CD4-positive, alpha-beta T cell (primary cell): Measurements from ENCODE around the gene WIZ. TPM values are rescaled to one million over a fixed set of nuclear protein-coding genes. Genes with fewer than 3 reads are reported as not detected.

Source experiments
- ATAC-seq: fragments of 200-7000 bp; cut with Tn5 transposase; one replicate; pipeline ENCODE4 v1.10.0; 2022; ENCODE audit warnings: mild to moderate bottlenecking; ENCODE audit not compliant: poor library complexity
- CTCF ChIA-PET: fragments of 350-600 bp; sonication (Branson Sonifier 250); formaldehyde crosslinking; loops from one replicate; lab custom pipeline; 2021; ENCODE audit warnings: antibody characterized with exemption, inconsistent platforms; lab: Charles Lee
- POLR2A ChIA-PET: fragments of 350-600 bp; sonication (Branson Sonifier 250); formaldehyde crosslinking; loops from one replicate; lab custom pipeline; 2021; ENCODE audit warnings: antibody characterized with exemption, inconsistent platforms; lab: Charles Lee
- DNase-seq, 14 experiments: peaks; one replicate each; pipeline ENCODE4 v3.0.0-alpha.2; 2013 to 2020; ENCODE audit warnings: mixed read lengths in 2 of 14
- H3K27ac ChIP-seq, 2 donors: one replicate each; pipeline versions ENCODE4 v1.5.1 to v1.7.0; 2013; ENCODE audit warnings: low read length in 2 of 2, low read depth in 1 of 2, mild to moderate bottlenecking in 1 of 2
- H3K27me3 ChIP-seq, 2 experiments: 1 replicate in 1 of 2; 2 replicates in 1 of 2; pipeline versions ENCODE4 v1.6.1 to v1.7.0; 2013; ENCODE audit warnings: low read length in 2 of 2, control low read depth in 1 of 2, mild to moderate bottlenecking in 1 of 2, moderate library complexity in 1 of 2; ENCODE audit not compliant: insufficient read depth in 2 of 2, control insufficient read depth in 1 of 2
- H3K36me3 ChIP-seq: one replicate; pipeline ENCODE4 v1.6.1; 2013; ENCODE audit warnings: low read length, control low read depth; ENCODE audit not compliant: insufficient read depth
- H3K4me1 ChIP-seq: one replicate; pipeline ENCODE4 v1.6.1; 2013; ENCODE audit warnings: low read length, control low read depth; ENCODE audit not compliant: insufficient read depth
- H3K4me3 ChIP-seq: one replicate; pipeline ENCODE4 v1.5.1; 2013; ENCODE audit warnings: mild to moderate bottlenecking, low read length, moderate library complexity
- H3K9me3 ChIP-seq, 2 experiments: 1 replicate in 1 of 2; 2 replicates in 1 of 2; pipeline versions ENCODE4 v1.6.1 to v1.7.0; 2013; ENCODE audit warnings: low read length in 2 of 2, mild to moderate bottlenecking in 2 of 2, control low read depth in 1 of 2, moderate library complexity in 1 of 2; ENCODE audit not compliant: control insufficient read depth in 1 of 2, insufficient read depth in 1 of 2
- H3K27ac Mint-ChIP-seq: one replicate; pipeline ENCODE4 v1.8.0; 2020; ENCODE audit warnings: mixed read lengths
- H3K27me3 Mint-ChIP-seq: one replicate; pipeline ENCODE4 v1.8.0; 2021; ENCODE audit warnings: mixed read lengths
- H3K36me3 Mint-ChIP-seq: one replicate; pipeline ENCODE4 v1.8.0; 2021; ENCODE audit warnings: low read depth, mixed read lengths
- H3K4me1 Mint-ChIP-seq: one replicate; pipeline ENCODE4 v1.8.0; 2021; ENCODE audit warnings: low read depth, mixed read lengths
- H3K4me3 Mint-ChIP-seq: one replicate; pipeline ENCODE4 v1.8.0; 2020; ENCODE audit warnings: mild to moderate bottlenecking, mixed read lengths
- H3K9me3 Mint-ChIP-seq: one replicate; pipeline ENCODE4 v1.8.0; 2020; ENCODE audit warnings: mixed read lengths
- CTCF ChIP-seq: fragments of 200-600 bp; IDR thresholded peaks from one replicate; pipeline ENCODE4 v1.8.0; 2022; ENCODE audit warnings: antibody characterized with exemption, mild to moderate bottlenecking
- intact Hi-C, 2 experiments: fragments of 100-400 bp; cut with DNase I in 1 of 2; cut with micrococcal nuclease in 1 of 2; formaldehyde crosslinking; loops; one replicate each; pipeline versions ENCODE4 v1.15.1 to v1.9.0; 2023 to 2025; cut with DNase I, micrococcal nuclease
- total RNA-seq, 174 experiments: library from RNA in 2 of 174; stranded (reverse) in 2 of 174; gene quantifications; one replicate each; pipeline ENCODE4 v1.2.3 and lab custom pipeline; 2021 to 2026

WIZ gene
- total RNA-seq, 2 experiments from 2014 or later, result 12.9 to 14.3 TPM

GRCh38 chr19:15443325-15443724 is 6.4 kb downstream of the WIZ start:
- no peak overlapping the region for H3K27ac Mint-ChIP-seq
- POLR2A ChIA-PET, result no interaction called here

GRCh38 chr19:15442142-15442920 is 7.4 kb downstream of the WIZ start:
- no peak overlapping the region for H3K27ac ChIP-seq
- CTCF ChIA-PET, result no interaction called here
- H3K4me3 ChIP-seq, result no peak overlapping the region
- ATAC-seq, result no peak
- intact Hi-C loops, result loop anchor here in 1 of 2 experiments (10.0 kb wide), 1 partner anchor 742 kb away; the partner anchor contains the start of gene FAM32A
- POLR2A ChIA-PET, result interaction anchor here (1.5 kb wide), 1 partner anchor 23 kb away, joined by 3 read pairs; the partner anchor contains the start of gene AKAP8L
- Mint-ChIP-seq H3K4me1 (no peaks in the 10 kb centered on the region), H3K27me3 (no peaks in the 10 kb centered on the region), H3K9me3 (no peaks in the 10 kb centered on the region), H3K27ac (no peak overlapping the region), H3K36me3 (peaks cover 3% of the 10 kb centered on the region), H3K4me3 (no peak overlapping the region)
- H3K27me3 ChIP-seq, result no peaks in the 10 kb centered on the region
- no peak for DNase-seq
- H3K36me3 ChIP-seq, result no peaks in the 10 kb centered on the region
- TF ChIP-seq CTCF, result no peak
- H3K4me1 ChIP-seq, result no peaks in the 10 kb centered on the region
- no peaks in the 10 kb centered on the region for H3K9me3 ChIP-seq

More at GRCh38 chr19:15443325-15443724, 6.4 kb downstream of the WIZ start:
- DNase-seq, result no peak
- CTCF ChIA-PET, result no interaction called here
- no peaks in the 10 kb centered on the region for H3K36me3 ChIP-seq
- no peaks in the 10 kb centered on the region for H3K4me1 ChIP-seq
- intact Hi-C loops, result loop anchor here in 1 of 2 experiments (10.0 kb wide), 1 partner anchor 741 kb away; the partner anchor contains the start of gene FAM32A
- no peak overlapping the region for H3K4me3 Mint-ChIP-seq
- peaks cover 5% of the 10 kb centered on the region for H3K36me3 Mint-ChIP-seq
- H3K9me3 Mint-ChIP-seq, result no peaks in the 10 kb centered on the region
- no peak overlapping the region for H3K4me3 ChIP-seq
- H3K9me3 ChIP-seq, result no peaks in the 10 kb centered on the region
- H3K27ac ChIP-seq, result no peak overlapping the region
- H3K4me1 Mint-ChIP-seq, result peaks cover under 1% of the 10 kb centered on the region
- H3K27me3 Mint-ChIP-seq, result no peaks in the 10 kb centered on the region
- ATAC-seq, result no peak
- TF ChIP-seq CTCF, result no peak
- H3K27me3 ChIP-seq, result no peaks in the 10 kb centered on the region

- no peak overlapping the region for H3K27ac Mint-ChIP-seq
- H3K9me3 ChIP-seq, result no peaks in the 10 kb centered on the region
- H3K36me3 ChIP-seq, result no peaks in the 10 kb centered on the region
- TF ChIP-seq CTCF, result no peak
- H3K4me3 Mint-ChIP-seq, result no peak overlapping the region
- no peaks in the 10 kb centered on the region for H3K27me3 Mint-ChIP-seq
- ATAC-seq, result no peak
- H3K4me1 ChIP-seq, result no peaks in the 10 kb centered on the region
- H3K4me1 Mint-ChIP-seq, result no peaks in the 10 kb centered on the region
- POLR2A ChIA-PET, result interaction anchor here (1.5 kb wide), 1 partner anchor 22 kb away, joined by 3 read pairs; the partner anchor contains the start of gene AKAP8L
- H3K27ac ChIP-seq, result no peak overlapping the region
- no peaks in the 10 kb centered on the region for H3K9me3 Mint-ChIP-seq
- H3K4me3 ChIP-seq, result no peak overlapping the region
- CTCF ChIA-PET, result no interaction called here
- intact Hi-C loops, result loop anchor here in 1 of 2 experiments (10.0 kb wide), 1 partner anchor 743 kb away; the partner anchor contains the start of gene FAM32A
- no peaks in the 10 kb centered on the region for H3K36me3 Mint-ChIP-seq
- no peaks in the 10 kb centered on the region for H3K27me3 ChIP-seq
- DNase-seq, result no peak
These were observed 8.4 kb downstream of the WIZ start for GRCh38 chr19:15441317-15441716.
